ENCODE results near the gene ZNF490. TPM values are rescaled to one million over a fixed set of nuclear protein-coding genes. Genes with fewer than 3 reads are reported as not detected.

ZNF490 gene
- total and polyA plus RNA-seq, 10 of the 15 experiments (the other 5 are each of a cell fraction or from before 2014, with no cell fraction given) = 0.57 to 8.4 (median 3.2) TPM

DNA sequence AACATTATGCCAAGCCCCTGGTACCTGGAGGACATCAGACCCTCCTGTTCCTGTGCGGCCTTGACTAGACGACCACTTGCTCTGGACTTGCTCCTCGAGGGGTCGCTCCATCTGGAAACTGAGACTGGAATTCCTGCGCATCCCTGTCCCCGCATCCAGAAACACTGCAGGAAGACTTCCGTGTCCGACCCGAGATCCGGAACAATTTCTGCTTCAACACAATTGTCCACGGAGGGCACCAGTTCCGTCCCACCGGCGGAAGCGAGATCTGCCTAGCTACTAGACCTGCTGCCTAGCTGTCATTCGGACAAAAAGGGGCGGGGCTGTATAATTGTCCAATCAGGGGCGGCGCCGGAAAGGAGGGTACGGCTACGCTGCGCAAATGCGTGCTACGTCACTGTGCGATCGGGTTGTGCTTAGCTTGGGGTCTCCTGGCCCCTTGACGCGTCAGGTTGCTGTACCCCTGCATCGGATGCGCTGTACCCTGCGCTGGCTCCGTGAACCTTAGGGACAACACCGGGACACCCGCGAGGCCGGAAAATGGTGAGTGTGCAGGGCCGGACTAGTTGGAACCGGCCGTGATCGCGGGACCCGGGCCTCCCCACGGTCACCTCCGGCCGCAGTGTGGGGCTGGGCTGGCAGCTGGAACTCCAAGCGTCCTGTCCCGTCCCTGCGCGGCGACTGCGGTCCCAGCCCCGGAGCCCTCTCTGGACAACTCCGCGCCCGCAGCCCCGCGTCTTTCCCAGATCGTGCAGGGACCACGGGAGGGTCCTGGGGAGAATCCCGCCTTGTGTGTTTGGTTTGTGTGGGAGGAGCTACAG is at the start of gene ZNF490, which contains the start of gene ZNF791 (continued):
- TF ChIP-seq, protein P1, sequence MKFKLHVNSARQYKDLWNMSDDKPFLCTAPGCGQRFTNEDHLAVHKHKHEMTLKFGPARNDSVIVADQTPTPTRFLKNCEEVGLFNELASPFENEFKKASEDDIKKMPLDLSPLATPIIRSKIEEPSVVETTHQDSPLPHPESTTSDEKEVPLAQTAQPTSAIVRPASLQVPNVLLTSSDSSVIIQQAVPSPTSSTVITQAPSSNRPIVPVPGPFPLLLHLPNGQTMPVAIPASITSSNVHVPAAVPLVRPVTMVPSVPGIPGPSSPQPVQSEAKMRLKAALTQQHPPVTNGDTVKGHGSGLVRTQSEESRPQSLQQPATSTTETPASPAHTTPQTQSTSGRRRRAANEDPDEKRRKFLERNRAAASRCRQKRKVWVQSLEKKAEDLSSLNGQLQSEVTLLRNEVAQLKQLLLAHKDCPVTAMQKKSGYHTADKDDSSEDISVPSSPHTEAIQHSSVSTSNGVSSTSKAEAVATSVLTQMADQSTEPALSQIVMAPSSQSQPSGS (IDR thresholded peaks at IDR 0.05; ENCODE audit: low read length) = no peak
- TF ChIP-seq YBX1 (IDR thresholded peaks at IDR 0.05) (no peak), RAD51 (IDR thresholded peaks at IDR 0.05) (no peak), KLF5 (IDR thresholded peaks at IDR 0.05; ENCODE audit: partially characterized antibody) (no peak), RCOR1 (conservative IDR thresholded peaks at IDR 0.05; ENCODE audit: low read depth, low read length) (0 out of 2 replicates have a peak, but pooled peaks have one; percentile 11), BMI1 (IDR thresholded peaks at IDR 0.05; ENCODE audit: borderline replicate concordance) (no peak), MEF2B (IDR thresholded peaks at IDR 0.05; ENCODE audit: partially characterized antibody, poor library complexity, severe bottlenecking) (peak; percentile 68), PAX5 (IDR thresholded peaks at IDR 0.05; ENCODE audit: borderline replicate concordance, low read depth, low read length) (no peak), CREB1 (IDR thresholded peaks at IDR 0.05; ENCODE audit: low read depth) (peak; percentile 95), SRF (IDR thresholded peaks at IDR 0.05; ENCODE audit: low read depth in 2 of 2, low read length in 2 of 2) (peak in 1 of 2 experiments; percentile 69; a peak in 2 of 4 replicates), IRF4 (IDR thresholded peaks at IDR 0.05; ENCODE audit: low read depth, low read length) (peak; percentile 73)
- TF ChIP-seq, protein P2, sequence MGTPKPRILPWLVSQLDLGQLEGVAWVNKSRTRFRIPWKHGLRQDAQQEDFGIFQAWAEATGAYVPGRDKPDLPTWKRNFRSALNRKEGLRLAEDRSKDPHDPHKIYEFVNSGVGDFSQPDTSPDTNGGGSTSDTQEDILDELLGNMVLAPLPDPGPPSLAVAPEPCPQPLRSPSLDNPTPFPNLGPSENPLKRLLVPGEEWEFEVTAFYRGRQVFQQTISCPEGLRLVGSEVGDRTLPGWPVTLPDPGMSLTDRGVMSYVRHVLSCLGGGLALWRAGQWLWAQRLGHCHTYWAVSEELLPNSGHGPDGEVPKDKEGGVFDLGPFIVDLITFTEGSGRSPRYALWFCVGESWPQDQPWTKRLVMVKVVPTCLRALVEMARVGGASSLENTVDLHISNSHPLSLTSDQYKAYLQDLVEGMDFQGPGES (IDR thresholded peaks at IDR 0.05) = peak; percentile 21; the same call in 1 of the 2 replicates
- TF ChIP-seq, protein P3, sequence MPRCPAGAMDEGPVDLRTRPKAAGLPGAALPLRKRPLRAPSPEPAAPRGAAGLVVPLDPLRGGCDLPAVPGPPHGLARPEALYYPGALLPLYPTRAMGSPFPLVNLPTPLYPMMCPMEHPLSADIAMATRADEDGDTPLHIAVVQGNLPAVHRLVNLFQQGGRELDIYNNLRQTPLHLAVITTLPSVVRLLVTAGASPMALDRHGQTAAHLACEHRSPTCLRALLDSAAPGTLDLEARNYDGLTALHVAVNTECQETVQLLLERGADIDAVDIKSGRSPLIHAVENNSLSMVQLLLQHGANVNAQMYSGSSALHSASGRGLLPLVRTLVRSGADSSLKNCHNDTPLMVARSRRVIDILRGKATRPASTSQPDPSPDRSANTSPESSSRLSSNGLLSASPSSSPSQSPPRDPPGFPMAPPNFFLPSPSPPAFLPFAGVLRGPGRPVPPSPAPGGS (IDR thresholded peaks at IDR 0.05; ENCODE audit: borderline replicate concordance, insufficient read depth, low read depth, low read length, poor library complexity, severe bottlenecking) = no peak
- TF ChIP-seq, protein P4, sequence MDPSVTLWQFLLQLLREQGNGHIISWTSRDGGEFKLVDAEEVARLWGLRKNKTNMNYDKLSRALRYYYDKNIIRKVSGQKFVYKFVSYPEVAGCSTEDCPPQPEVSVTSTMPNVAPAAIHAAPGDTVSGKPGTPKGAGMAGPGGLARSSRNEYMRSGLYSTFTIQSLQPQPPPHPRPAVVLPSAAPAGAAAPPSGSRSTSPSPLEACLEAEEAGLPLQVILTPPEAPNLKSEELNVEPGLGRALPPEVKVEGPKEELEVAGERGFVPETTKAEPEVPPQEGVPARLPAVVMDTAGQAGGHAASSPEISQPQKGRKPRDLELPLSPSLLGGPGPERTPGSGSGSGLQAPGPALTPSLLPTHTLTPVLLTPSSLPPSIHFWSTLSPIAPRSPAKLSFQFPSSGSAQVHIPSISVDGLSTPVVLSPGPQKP (IDR thresholded peaks at IDR 0.05; ENCODE audit: low read depth, low read length) = peak; percentile 82
- TF ChIP-seq, protein P5, sequence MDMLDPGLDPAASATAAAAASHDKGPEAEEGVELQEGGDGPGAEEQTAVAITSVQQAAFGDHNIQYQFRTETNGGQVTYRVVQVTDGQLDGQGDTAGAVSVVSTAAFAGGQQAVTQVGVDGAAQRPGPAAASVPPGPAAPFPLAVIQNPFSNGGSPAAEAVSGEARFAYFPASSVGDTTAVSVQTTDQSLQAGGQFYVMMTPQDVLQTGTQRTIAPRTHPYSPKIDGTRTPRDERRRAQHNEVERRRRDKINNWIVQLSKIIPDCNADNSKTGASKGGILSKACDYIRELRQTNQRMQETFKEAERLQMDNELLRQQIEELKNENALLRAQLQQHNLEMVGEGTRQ (IDR thresholded peaks at IDR 0.05; ENCODE audit: borderline replicate concordance, low read depth, low read length) = no peak
- TF ChIP-seq, protein P6, sequence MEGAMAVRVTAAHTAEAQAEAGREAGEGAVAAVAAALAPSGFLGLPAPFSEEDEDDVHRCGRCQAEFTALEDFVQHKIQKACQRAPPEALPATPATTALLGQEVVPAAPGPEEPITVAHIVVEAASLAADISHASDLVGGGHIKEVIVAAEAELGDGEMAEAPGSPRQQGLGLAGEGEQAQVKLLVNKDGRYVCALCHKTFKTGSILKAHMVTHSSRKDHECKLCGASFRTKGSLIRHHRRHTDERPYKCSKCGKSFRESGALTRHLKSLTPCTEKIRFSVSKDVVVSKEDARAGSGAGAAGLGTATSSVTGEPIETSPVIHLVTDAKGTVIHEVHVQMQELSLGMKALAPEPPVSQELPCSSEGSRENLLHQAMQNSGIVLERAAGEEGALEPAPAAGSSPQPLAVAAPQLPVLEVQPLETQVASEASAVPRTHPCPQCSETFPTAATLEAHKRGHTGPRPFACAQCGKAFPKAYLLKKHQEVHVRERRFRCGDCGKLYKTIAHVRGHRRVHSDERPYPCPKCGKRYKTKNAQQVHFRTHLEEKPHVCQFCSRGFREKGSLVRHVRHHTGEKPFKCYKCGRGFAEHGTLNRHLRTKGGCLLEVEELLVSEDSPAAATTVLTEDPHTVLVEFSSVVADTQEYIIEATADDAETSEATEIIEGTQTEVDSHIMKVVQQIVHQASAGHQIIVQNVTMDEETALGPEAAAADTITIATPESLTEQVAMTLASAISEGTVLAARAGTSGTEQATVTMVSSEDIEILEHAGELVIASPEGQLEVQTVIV (IDR thresholded peaks at IDR 0.05; ENCODE audit: borderline replicate concordance, partially characterized antibody) = peak; percentile 68
- TF ChIP-seq, protein P7, sequence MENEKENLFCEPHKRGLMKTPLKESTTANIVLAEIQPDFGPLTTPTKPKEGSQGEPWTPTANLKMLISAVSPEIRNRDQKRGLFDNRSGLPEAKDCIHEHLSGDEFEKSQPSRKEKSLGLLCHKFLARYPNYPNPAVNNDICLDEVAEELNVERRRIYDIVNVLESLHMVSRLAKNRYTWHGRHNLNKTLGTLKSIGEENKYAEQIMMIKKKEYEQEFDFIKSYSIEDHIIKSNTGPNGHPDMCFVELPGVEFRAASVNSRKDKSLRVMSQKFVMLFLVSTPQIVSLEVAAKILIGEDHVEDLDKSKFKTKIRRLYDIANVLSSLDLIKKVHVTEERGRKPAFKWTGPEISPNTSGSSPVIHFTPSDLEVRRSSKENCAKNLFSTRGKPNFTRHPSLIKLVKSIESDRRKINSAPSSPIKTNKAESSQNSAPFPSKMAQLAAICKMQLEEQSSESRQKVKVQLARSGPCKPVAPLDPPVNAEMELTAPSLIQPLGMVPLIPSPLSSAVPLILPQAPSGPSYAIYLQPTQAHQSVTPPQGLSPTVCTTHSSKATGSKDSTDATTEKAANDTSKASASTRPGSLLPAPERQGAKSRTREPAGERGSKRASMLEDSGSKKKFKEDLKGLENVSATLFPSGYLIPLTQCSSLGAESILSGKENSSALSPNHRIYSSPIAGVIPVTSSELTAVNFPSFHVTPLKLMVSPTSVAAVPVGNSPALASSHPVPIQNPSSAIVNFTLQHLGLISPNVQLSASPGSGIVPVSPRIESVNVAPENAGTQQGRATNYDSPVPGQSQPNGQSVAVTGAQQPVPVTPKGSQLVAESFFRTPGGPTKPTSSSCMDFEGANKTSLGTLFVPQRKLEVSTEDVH (IDR thresholded peaks at IDR 0.05; ENCODE audit: low read depth, partially characterized antibody) = peak; percentile 83

All from GM12878 (cell line).